H9 (cell line): Measurements from ENCODE around the gene OOEP. TPM values are rescaled to one million over a fixed set of nuclear protein-coding genes. Genes with fewer than 3 reads are reported as not detected.

ENCODE experiments used
- DNase-seq: peaks from one replicate; pipeline ENCODE4 v3.0.0-alpha.2; 2017
- H2AFZ ChIP-seq: one replicate; pipeline ENCODE4 v1.6.1; 2013; ENCODE audit warnings: mild to moderate bottlenecking, low read length, control low read depth, moderate library complexity
- H2AK5ac ChIP-seq: 2 replicates; pipeline ENCODE4 v1.6.1; 2013; ENCODE audit warnings: low read length, control low read depth, mixed read lengths; ENCODE audit not compliant: insufficient read length
- H2BK120ac ChIP-seq: one replicate; pipeline ENCODE4 v1.6.1; 2013; ENCODE audit warnings: low read depth, mild to moderate bottlenecking, low read length, control low read depth, inconsistent platforms; ENCODE audit not compliant: poor library complexity, severe bottlenecking
- H2BK12ac ChIP-seq: 2 replicates; pipeline ENCODE4 v1.6.1; 2013; ENCODE audit warnings: low read length, control low read depth, mixed read lengths, low read depth; ENCODE audit not compliant: insufficient read length
- H2BK15ac ChIP-seq: 2 replicates; pipeline ENCODE4 v1.6.1; 2013; ENCODE audit warnings: low read depth, low read length, control low read depth
- H2BK20ac ChIP-seq: one replicate; pipeline ENCODE4 v1.6.1; 2013; ENCODE audit warnings: low read depth, mild to moderate bottlenecking, low read length, control low read depth, inconsistent platforms; ENCODE audit not compliant: poor library complexity, severe bottlenecking
- H2BK5ac ChIP-seq: 2 replicates; pipeline ENCODE4 v1.6.1; 2013; ENCODE audit warnings: low read length, control low read depth, mixed read lengths; ENCODE audit not compliant: insufficient read length
- H3K14ac ChIP-seq: 2 replicates; pipeline ENCODE4 v1.6.1; 2013; ENCODE audit warnings: low read length, control low read depth; ENCODE audit not compliant: insufficient read depth
- H3K18ac ChIP-seq: 2 replicates; pipeline ENCODE4 v1.6.1; 2013; ENCODE audit warnings: low read depth, mild to moderate bottlenecking, mixed read lengths, low read length, control low read depth; ENCODE audit not compliant: insufficient read length
- H3K23ac ChIP-seq: 2 replicates; pipeline ENCODE4 v1.6.1; 2013; ENCODE audit warnings: low read length, control low read depth, mixed read lengths, low read depth; ENCODE audit not compliant: insufficient read length
- H3K23me2 ChIP-seq: 2 replicates; pipeline ENCODE4 v1.6.1; 2013; ENCODE audit warnings: low read depth, mild to moderate bottlenecking, mixed read lengths, low read length, control low read depth; ENCODE audit not compliant: insufficient read length, poor library complexity, severe bottlenecking
- H3K27ac ChIP-seq: 2 replicates; pipeline ENCODE4 v1.5.1; 2013; ENCODE audit warnings: low read length, control low read depth, mixed read lengths, low read depth; ENCODE audit not compliant: insufficient read length
- H3K27me3 ChIP-seq: 2 replicates; pipeline ENCODE4 v1.6.1; 2013; ENCODE audit warnings: low read length, control low read depth, inconsistent platforms; ENCODE audit not compliant: insufficient read depth
- H3K4ac ChIP-seq: 2 replicates; pipeline ENCODE4 v1.6.1; 2013; ENCODE audit warnings: low read depth, mild to moderate bottlenecking, control low read depth, inconsistent platforms, low read length, moderate library complexity
- H3K4me1 ChIP-seq: 2 replicates; pipeline ENCODE4 v1.6.1; 2013; ENCODE audit warnings: low read length, control low read depth, inconsistent platforms; ENCODE audit not compliant: insufficient read depth
- H3K4me2 ChIP-seq: 2 replicates; pipeline ENCODE4 v1.6.1; 2013; ENCODE audit warnings: low read length, control low read depth, mixed read lengths; ENCODE audit not compliant: insufficient read length, insufficient read depth
- H3K56ac ChIP-seq: 2 replicates; pipeline ENCODE4 v1.6.1; 2013; ENCODE audit warnings: low read depth, mild to moderate bottlenecking, mixed read lengths, low read length, control low read depth; ENCODE audit not compliant: insufficient read length
- H3K79me1 ChIP-seq: 2 replicates; pipeline ENCODE4 v1.6.1; 2013; ENCODE audit warnings: low read depth, mild to moderate bottlenecking, moderate library complexity, low read length, control low read depth, inconsistent platforms; ENCODE audit not compliant: insufficient read depth, poor library complexity, severe bottlenecking
- H3K79me2 ChIP-seq: 2 replicates; pipeline ENCODE4 v1.6.1; 2013; ENCODE audit warnings: low read length, control low read depth, inconsistent platforms; ENCODE audit not compliant: insufficient read depth
- H3K9ac ChIP-seq: 2 replicates; pipeline ENCODE4 v1.6.1; 2013; ENCODE audit warnings: low read length, control low read depth, mixed read lengths; ENCODE audit not compliant: insufficient read length; ENCODE audit errors: extremely low read depth
- H3K9me3 ChIP-seq: one replicate; pipeline ENCODE4 v1.6.1; 2013; ENCODE audit warnings: low read depth, low read length, inconsistent platforms; ENCODE audit not compliant: control insufficient read depth
- H3T11ph ChIP-seq: one replicate; pipeline ENCODE4 v1.6.1; 2013; ENCODE audit warnings: mild to moderate bottlenecking, low read length, control low read depth, inconsistent platforms
- H4K20me1 ChIP-seq: one replicate; pipeline ENCODE4 v1.6.1; 2013; ENCODE audit not compliant: control insufficient read depth, insufficient read length, insufficient read depth
- H4K5ac ChIP-seq: 2 replicates; pipeline ENCODE4 v1.6.1; 2013; ENCODE audit warnings: low read depth, mild to moderate bottlenecking, mixed read lengths, low read length, control low read depth; ENCODE audit not compliant: insufficient read length
- H4K8ac ChIP-seq: replicated peaks from 2 replicates; pipeline ENCODE4 v1.6.1; 2013; ENCODE audit warnings: low read length, control low read depth, mixed read lengths, low read depth; ENCODE audit not compliant: insufficient read length
- H4K91ac ChIP-seq: 2 replicates; pipeline ENCODE4 v1.6.1; 2013; ENCODE audit warnings: low read depth, mild to moderate bottlenecking, moderate library complexity, mixed read lengths, low read length, control low read depth; ENCODE audit not compliant: insufficient read length
- H3K27ac Mint-ChIP-seq, 3 experiments: 2 replicates in 2 of 3; 3 replicates in 1 of 3; pipeline ENCODE4 v1.8.0; 2020 to 2021; ENCODE audit warnings: mixed read lengths in 3 of 3, mild to moderate bottlenecking in 1 of 3, moderate library complexity in 1 of 3
- H3K27me3 Mint-ChIP-seq: 2 replicates; pipeline ENCODE4 v1.8.0; 2021; ENCODE audit warnings: low read depth, mild to moderate bottlenecking, moderate library complexity, mixed read lengths
- H3K36me3 Mint-ChIP-seq, 3 experiments: 2 replicates in 2 of 3; 3 replicates in 1 of 3; pipeline ENCODE4 v1.8.0; 2020 to 2021; ENCODE audit warnings: low read depth in 3 of 3, mixed read lengths in 3 of 3; ENCODE audit not compliant: insufficient read depth in 1 of 3
- H3K4me1 Mint-ChIP-seq, 2 experiments: 2 replicates each; pipeline ENCODE4 v1.8.0; 2020; ENCODE audit warnings: mixed read lengths in 2 of 2
- H3K4me3 Mint-ChIP-seq, 2 experiments: 2 replicates in 1 of 2; 3 replicates in 1 of 2; pipeline ENCODE4 v1.8.0; 2020 to 2021; ENCODE audit warnings: mild to moderate bottlenecking in 2 of 2, mixed read lengths in 2 of 2, moderate library complexity in 1 of 2
- H3K9me3 Mint-ChIP-seq, 2 experiments: 2 replicates in 1 of 2; 3 replicates in 1 of 2; pipeline ENCODE4 v1.8.0; 2020; ENCODE audit warnings: mild to moderate bottlenecking in 2 of 2, mixed read lengths in 2 of 2, moderate library complexity in 1 of 2
- WGBS: extraction: QIAGEN DNeasy Blood & Tissue Kit; methylation state at CpG from one replicate; pipeline ENCODE4 v1.1.7; 2013; ENCODE audit warnings: missing lambda C conversion rate, low lambda C conversion rate, mixed read lengths; ENCODE audit not compliant: insufficient read length; ENCODE audit errors: extremely low coverage; 5-methylcytosine and 5-hydroxymethylcytosine counted together
- total RNA-seq: library from RNA; stranded (reverse); gene quantifications from 2 replicates; pipeline ENCODE4 v1.2.1, GENCODE V29; 2021
- TF ChIP-seq, protein P1 (sequence below): fragments of 200-600 bp; sonication (generic); conservative IDR thresholded peaks from 3 replicates; pipeline ENCODE4 v1.8.0; 2021; ENCODE audit warnings: antibody characterized with exemption, mild to moderate bottlenecking

Gene OOEP
- total RNA-seq, 1 experiment from 2014 or later = not detected

DNA sequence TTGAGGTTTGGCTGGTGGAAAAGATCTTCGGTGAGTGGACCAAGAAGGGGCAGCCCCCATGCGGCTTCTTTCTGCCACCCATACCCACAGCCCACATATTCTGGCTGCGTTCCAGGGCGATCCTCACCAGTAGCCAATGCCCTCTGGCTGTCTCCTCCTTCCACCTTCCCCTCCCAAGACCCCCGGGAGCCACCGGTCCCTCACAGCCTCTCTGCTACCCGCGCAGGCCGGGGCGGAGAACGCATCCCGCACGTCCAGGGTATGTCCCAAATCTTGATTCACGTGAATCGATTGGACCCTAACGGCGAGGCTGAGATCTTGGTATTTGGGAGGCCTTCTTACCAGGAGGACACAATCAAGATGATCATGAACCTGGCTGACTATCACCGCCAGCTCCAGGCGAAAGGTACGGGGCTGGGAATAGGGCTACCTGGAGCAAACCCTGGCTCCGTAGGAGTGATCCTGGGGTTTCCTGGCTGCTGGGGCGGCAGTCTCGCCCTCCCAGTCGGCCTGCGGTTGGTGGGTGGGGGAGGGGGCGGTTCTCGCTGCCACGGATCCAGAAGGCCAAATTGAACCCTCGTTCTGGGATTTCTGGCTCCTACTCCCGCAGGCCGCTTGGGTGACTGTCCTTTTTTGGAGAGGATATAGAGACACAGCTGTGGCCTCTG is 6.7 kb downstream of the OOEP start:
- H2BK5ac ChIP-seq = no peak overlapping the region
- H3K9me3 Mint-ChIP-seq = peaks cover 0 to 3% of the 10 kb centered on the region in 2 experiments; a peak in 2 of 5 replicates
- no peaks in the 10 kb centered on the region for H3K79me2 ChIP-seq
- no peaks in the 10 kb centered on the region for H3K23me2 ChIP-seq
- H3K27ac ChIP-seq = no peak overlapping the region
- H3K9me3 ChIP-seq = no peaks in the 10 kb centered on the region
- H3K56ac ChIP-seq = no peak overlapping the region
- H3K14ac ChIP-seq = no peak overlapping the region
- no peaks in the 10 kb centered on the region for H3K4me1 ChIP-seq
- no peak overlapping the region for H2AFZ ChIP-seq
- no peak overlapping the region for H3K4me3 Mint-ChIP-seq
- no peaks in the 10 kb centered on the region for H3K79me1 ChIP-seq
- H3K23ac ChIP-seq = no peak overlapping the region
- H3K4me2 ChIP-seq = no peak overlapping the region
- H3T11ph ChIP-seq = no peak overlapping the region
- H2BK12ac ChIP-seq = no peak overlapping the region
- no peak overlapping the region for H4K8ac ChIP-seq
- no peak overlapping the region for H2BK120ac ChIP-seq
- no peak overlapping the region for H2BK15ac ChIP-seq
- H3K36me3 Mint-ChIP-seq = no peaks in the 10 kb centered on the region
- H3K9ac ChIP-seq = no peak overlapping the region
- H3K27me3 ChIP-seq = no peaks in the 10 kb centered on the region
- no peak overlapping the region for H2BK20ac ChIP-seq
- no peak overlapping the region for H4K5ac ChIP-seq
- WGBS = no CpG with 5 or more reads among the region's 31 CpGs
- no peaks in the 10 kb centered on the region for H3K27me3 Mint-ChIP-seq
- H2AK5ac ChIP-seq = no peak overlapping the region
- no peak for DNase-seq
- no peak overlapping the region for H4K91ac ChIP-seq
- no peak overlapping the region for H3K18ac ChIP-seq
- no peak overlapping the region for H3K4ac ChIP-seq
- no peaks in the 10 kb centered on the region for H4K20me1 ChIP-seq
- TF ChIP-seq, protein P1, sequence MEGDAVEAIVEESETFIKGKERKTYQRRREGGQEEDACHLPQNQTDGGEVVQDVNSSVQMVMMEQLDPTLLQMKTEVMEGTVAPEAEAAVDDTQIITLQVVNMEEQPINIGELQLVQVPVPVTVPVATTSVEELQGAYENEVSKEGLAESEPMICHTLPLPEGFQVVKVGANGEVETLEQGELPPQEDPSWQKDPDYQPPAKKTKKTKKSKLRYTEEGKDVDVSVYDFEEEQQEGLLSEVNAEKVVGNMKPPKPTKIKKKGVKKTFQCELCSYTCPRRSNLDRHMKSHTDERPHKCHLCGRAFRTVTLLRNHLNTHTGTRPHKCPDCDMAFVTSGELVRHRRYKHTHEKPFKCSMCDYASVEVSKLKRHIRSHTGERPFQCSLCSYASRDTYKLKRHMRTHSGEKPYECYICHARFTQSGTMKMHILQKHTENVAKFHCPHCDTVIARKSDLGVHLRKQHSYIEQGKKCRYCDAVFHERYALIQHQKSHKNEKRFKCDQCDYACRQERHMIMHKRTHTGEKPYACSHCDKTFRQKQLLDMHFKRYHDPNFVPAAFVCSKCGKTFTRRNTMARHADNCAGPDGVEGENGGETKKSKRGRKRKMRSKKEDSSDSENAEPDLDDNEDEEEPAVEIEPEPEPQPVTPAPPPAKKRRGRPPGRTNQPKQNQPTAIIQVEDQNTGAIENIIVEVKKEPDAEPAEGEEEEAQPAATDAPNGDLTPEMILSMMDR = no peak
- no peak overlapping the region; a peak in 1 of 7 replicates for H3K27ac Mint-ChIP-seq
- peaks cover 2% of the 10 kb centered on the region in 2 experiments for H3K4me1 Mint-ChIP-seq
